GM12873 (cell line): ENCODE data around the gene TAF12.

Source experiments
- CTCF ChIP-seq: IDR thresholded peaks from 2 replicates; pipeline ENCODE4 v1.5.1; 2012; ENCODE audit warnings: low read depth, mild to moderate bottlenecking, moderate library complexity, low read length, control low read depth; ENCODE audit not compliant: insufficient read depth; ENCODE audit errors: missing control alignments

Gene TAF12

GRCh38 chr1:28646040-28646439, 3.2 kb upstream of the TAF12 start:
- TF ChIP-seq CTCF = no peak

GRCh38 chr1:28644494-28644893, 1.6 kb upstream of the TAF12 start:
- no peak for TF ChIP-seq CTCF

- no peak for TF ChIP-seq CTCF
Observed at GRCh38 chr1:28642056-28642846, 616 bp downstream of the TAF12 start.

GRCh38 chr1:28640766-28641165, 2.1 kb downstream of the TAF12 start:
- peak; percentile 60 for TF ChIP-seq CTCF

- TF ChIP-seq CTCF = no peak
Observed at GRCh38 chr1:28632560-28632959, 10.3 kb downstream of the TAF12 start.

GRCh38 chr1:28631713-28632112, 11.2 kb downstream of the TAF12 start:
- no peak for TF ChIP-seq CTCF

- no peak for TF ChIP-seq CTCF
Observed at GRCh38 chr1:28613175-28613574, 29.7 kb downstream of the TAF12 start.
